HG03457 (cell line): ENCODE data around the gene RTF1.
"Not testable (repeated sequence)": the region's sequence is repeated elsewhere in the genome, so short reads cannot be mapped to it uniquely, and the experiment has no call there.

Experiments
- ATAC-seq: cut with Tn5 transposase; IDR thresholded peaks from one replicate; pipeline ENCODE4 v1.9.1; 2021; ENCODE audit warnings: moderate number of reproducible peaks; ENCODE audit not compliant: unreplicated experiment

The RTF1 gene

DNA sequence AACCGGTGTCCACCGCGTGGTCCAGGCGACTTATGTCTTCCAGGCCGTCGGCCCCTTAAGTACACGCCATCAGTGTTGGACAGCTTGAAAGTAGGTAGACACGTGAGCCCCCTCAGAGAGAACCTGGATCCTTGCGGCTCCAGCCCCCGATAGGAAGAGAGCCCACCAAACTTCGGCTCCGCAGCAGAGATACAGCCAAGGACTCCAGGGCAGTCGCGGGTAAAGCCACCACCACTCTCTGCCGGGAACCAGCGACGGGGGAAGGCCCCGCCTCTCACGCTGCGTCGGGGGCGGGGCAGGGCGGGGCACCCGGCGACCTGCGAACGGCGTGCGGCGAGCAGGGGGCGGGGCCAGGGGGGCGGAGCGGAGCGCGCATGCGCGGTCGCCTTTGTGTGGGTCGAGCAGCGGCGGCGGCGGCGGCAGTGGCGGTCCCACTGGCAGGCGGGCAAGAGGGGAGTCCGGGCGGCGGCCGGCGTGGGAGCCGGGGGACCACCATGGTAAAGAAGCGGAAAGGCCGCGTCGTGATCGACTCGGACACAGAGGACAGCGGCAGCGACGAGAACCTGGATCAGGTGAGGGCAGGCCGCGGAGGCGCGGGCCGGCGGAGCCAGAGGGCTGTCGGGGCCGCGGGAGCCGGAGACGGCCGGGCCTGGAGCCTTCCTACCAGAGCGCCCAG is at the start of gene RTF1:
Gene RTF1, plus strand, starts transcription at position 354 of the 676 bp plus-strand sequence. Its CDS starts 21 bp downstream, at position 375.
- ATAC-seq = peak; percentile 71

GRCh38 chr15:41367418-41367817 is 49.5 kb upstream of the RTF1 start:
- no peak for ATAC-seq

DNA sequence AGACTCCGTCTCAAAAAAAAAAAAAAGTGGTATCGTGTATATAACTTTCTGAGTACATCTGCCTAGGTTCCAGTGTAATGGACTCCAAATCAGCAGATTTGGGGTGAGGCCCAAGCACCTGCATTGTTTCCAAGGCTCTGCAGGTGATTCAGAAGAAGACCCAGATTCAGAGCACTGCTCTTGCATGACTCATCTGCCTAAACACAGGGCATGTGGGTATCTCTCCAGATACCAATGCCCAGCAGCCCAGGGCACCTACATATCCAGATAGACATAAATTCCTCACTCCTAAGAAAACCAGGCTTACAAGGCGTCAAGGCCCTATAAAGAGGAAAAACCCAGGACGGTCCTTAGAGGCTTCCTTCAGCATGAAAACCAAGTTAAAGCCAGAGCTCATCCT is 38.9 kb upstream of the RTF1 start:
- no peak for ATAC-seq

- ATAC-seq = not testable (repeated sequence)
These were observed 32.7 kb upstream of the RTF1 start for GRCh38 chr15:41383974-41384749.

DNA sequence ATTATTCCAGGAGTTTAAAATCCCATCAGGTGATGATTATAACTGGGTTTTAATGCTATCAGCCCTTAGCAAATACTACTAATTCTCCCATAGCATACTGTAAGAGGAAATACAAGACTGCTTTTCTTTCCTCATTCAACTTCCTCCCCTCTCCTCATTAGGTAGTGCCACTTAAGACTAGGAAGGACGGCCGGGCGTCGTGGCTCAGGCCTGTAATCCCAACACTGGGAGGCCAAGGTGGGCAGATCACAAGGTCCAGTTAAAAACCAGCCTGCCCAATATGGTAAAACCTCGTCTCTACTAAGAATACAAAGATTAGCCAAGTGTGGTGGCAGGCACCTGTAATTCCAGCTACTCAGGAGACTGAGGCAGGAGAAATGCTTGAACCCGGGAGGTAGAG is 29.2 kb upstream of the RTF1 start:
- ATAC-seq = no peak

- ATAC-seq = no peak
These were observed 24.2 kb upstream of the RTF1 start for GRCh38 chr15:41392659-41393058.

DNA sequence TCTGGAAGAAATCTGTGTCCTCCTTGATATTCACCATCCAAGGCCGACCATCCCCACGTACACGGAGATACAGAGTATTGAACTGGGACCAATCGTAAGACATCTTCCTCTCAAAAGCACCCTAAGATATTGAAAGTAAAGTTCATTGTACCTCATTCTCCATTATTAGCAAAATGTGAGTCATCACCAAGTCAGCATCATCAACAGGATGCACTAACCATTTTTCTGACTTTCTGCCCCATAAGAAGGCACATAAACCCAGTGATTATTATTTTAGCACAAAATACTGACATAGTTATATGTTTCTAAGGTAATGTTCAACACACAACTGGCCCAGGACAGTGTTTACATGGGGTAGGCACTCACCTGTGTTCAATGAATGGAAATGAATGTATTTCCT is 22.0 kb upstream of the RTF1 start:
- ATAC-seq = no peak

- ATAC-seq = no peak
These were observed 20.8 kb upstream of the RTF1 start for GRCh38 chr15:41396111-41396510.

DNA sequence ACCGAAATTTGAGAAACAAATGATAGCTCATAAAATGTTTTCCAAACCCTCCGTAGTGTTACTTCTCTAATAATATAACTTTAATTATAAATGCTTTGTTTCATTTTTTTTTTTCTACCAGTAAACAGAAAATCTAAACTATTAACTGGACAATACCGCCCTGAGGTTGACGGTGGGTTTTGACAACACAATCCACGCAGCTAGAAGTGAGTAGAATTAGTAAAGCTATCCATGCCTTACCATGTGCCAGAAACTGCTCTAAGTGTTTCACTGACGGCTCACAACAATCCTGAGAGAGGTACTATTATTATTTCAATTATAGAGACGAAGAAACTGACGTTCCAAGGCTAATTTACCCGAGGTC is 15.0 kb upstream of the RTF1 start:
- peak; percentile 22 for ATAC-seq

GRCh38 chr15:41407341-41407740 is 9.6 kb upstream of the RTF1 start:
- ATAC-seq = no peak

DNA sequence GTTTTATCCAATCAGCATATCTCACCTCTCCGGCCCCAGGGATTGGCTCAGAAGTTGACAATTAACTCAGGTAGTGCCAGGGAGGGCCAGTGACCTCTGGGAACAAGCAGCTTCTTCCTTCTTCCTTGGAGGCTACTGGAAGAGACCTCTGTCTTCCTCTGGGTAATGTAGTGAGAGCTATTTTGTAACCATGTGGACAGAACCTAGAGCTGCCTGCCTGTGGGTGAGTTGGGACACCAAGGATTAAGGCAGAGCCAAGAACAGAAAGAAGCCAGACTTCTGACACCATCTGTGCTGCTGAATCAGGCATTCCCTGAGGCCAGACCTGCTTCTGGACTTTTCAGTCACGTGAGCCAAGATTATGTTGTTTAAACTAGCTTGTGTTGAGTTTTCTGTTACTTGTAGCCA is 8.7 kb upstream of the RTF1 start:
- ATAC-seq = no peak

- no peak for ATAC-seq
These were observed 5.9 kb upstream of the RTF1 start for GRCh38 chr15:41411031-41411430.

GRCh38 chr15:41411441-41411840 is 5.5 kb upstream of the RTF1 start:
- no peak for ATAC-seq

- ATAC-seq = no peak
These were observed 660 bp upstream of the RTF1 start for GRCh38 chr15:41416128-41416741.

DNA sequence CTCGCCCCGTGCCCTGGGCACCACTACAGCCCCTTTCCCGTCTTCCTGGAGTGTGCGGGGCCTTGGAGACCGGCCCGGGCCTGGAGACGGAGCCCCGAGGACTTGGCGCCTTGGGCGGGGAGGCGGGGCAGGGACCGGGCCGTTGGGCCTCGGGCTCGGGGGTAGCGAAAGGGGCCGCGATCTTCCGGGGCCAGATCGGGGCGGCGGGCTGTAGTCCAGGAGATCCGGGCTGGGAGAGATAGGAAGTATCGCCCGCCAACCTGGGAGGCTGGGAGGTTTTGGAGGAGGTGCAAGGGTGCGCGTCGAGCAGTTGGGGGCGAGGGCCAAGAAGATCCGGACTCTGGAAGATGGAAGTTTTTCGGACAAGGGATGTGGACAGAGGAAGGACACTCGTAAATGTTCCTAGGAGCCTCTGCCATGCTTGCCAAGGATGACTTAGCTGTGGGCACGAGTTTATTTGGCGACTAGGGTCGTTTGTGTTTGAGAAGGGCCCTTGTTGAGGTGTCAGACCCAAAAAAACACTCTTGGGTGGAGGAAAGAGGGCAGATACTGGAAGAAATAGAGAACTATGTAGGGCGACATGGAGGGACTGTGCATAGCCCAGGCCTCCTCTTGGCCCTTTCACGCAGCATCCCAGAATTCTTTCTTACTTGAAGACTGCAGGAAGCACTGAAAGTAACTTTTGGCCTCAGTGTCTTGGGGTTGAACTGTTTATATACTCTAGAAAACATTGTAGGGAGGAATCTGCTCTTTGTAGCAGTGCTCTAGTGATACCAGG is 712 bp downstream of the RTF1 start:
- peak; percentile 29 for ATAC-seq

GRCh38 chr15:41423979-41424659 is 7.2 kb downstream of the RTF1 start:
- ATAC-seq = no peak

DNA sequence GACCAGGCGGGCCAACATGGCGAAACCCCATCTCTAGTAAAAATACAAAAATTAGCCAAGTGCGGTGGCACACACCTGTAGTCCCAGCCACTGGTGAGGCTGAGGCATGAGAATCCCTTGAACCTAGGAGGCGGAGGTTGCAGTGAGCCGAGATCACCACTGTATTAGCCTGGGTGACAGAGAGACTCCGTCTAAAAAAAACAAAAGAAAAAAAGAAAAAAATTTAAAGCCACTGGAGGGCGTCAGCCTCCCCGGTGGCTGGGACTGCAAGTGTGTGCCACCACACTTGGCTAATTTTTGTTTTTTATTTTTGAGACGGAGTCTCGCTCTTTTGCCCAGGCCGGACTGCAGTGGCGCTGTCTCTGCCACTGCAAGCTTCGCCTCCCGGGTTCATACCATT is 7.9 kb downstream of the RTF1 start:
- ATAC-seq = no peak

DNA sequence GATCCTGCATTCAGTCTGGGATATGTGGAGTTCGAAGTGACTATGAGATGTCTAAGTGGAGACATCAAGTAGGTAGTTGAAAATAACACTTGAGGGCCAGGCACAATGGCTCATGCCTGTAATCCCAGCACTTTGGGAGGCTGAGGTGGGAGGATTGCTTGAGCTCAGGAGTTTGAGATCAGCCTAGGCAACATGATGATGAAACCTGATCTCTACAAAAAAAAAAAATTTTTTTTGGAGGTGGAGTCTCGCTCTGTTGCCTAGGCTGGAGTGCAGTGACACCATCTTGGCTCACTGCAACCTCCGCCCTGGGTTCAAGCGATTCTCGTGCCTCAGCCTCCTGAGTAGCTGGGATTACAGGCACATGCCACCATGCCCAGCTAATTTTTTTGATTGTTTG is 9.0 kb downstream of the RTF1 start:
- ATAC-seq = not testable (repeated sequence)

DNA sequence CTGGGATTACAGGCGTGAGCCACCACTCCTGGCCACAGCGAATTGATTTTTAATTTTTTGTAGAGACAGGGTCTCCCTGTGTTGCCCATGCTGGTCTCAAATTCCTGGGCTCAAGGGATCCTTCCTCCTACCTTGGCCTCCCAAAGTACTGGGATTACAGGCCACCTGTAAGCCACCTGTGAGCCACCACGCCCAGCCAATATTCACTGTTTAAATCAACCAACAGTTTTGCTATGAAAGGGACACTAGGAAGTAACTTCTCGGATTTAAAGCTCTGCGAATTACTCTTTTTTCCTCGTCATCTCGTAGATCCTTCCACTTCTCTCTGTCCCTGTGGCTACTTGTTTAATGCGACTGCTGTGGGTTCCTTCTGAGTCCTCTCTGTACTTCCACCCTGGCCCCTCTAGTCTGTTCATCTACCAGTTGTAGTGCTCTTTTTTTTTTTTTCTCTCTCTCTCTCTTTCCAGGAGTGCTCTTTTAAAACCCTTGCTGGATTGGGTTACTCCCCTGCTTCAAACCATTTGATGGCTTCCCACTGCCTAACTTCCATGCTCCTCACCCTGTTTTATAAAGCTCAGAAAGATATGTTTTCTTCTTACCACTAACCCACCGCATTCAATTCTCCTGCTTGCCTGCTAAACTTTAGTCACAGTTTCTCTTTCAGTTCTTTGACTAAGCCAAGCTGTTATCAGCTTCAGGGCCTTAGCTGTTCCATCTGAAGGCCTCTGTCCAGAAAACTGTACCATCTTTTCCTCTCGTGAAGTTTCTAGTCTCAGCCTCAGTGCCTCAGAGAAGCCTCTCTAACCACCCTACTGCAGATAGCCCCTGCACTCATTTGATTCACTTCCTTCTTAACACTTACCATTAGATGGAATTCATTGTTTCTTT is 12.4 kb downstream of the RTF1 start:
- ATAC-seq = no peak
